NCI-H524 (cell line): ENCODE measurements around the gene CD164.
"Not testable (repeated sequence)": the region's sequence is repeated elsewhere in the genome, so short reads cannot be mapped to it uniquely, and the experiment has no call there.

Experiments used
- DNase-seq, 2 experiments: peaks; one replicate each; lab custom pipeline; 2025; lab: John Stamatoyannopoulos, UW

The CD164 gene

DNA sequence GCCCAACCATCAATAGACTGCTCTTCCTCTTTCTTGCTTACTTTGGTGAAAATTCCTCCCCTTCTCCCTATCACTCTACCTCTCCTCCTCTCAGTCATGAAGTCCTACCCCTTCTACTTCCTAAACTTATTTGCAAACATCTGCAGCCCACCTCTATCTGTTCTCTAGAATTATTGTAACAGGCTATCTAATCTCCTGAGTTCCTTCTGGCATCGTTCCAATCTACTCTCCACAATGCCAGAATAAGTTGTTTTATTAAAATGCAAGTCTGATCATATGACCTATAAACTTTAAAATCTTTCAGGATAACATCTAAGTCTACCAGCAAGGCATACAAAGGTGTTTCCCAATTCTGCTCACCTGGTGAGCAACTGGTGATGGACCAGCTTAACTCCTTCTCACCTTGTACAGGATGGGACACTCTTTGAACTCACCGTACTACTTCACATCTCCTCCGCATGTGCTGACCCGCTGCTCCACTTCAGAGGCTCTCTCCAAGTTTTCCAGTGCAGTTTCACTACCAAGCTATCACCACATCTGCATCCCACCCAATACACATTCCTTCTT lies 7.9 kb downstream of the CD164 start:
- no peak for DNase-seq

GRCh38 chr6:109373762-109374161 lies 8.5 kb downstream of the CD164 start:
- DNase-seq: no peak

DNA sequence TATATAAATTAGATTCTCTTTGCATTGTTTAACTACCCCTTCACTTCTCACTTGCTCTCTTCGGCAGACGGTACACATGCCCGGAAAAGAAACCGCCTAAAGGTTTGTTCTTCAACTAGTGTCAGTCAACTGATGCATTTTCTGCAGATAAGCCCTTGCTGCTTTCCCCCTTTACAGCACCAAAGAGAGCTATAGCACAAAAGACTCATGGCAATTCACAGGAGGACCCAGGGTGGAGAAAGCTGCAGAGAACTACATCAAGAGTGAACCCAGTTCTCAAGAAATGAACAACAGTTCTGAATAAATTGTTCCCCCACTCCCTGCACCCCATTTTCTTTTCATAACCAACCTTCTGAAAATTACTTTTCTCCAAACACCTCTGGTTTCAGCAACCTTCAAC lies 8.9 kb downstream of the CD164 start:
- no peak for DNase-seq

GRCh38 chr6:109372130-109372529 lies 10.1 kb downstream of the CD164 start:
- no peak for DNase-seq

DNA sequence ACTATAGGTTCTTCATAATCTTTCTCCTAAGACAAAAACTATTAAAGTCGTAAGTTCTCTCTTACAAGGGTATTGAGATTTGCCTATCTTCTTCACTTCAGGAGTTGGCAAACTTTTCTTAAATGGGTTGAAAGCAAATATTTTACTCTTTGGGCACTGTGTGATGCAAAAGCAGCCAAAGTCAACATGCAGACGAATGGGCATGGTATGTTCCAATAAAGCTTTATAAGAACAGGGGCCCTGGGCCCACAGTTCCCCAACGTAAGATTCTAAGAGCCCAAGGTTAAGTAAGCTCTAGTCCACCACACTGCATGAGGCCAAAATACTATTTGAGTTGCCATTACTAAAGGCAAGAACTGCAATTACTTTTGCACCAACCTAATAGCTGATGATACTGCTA lies 11.5 kb downstream of the CD164 start:
- no peak for DNase-seq

DNA sequence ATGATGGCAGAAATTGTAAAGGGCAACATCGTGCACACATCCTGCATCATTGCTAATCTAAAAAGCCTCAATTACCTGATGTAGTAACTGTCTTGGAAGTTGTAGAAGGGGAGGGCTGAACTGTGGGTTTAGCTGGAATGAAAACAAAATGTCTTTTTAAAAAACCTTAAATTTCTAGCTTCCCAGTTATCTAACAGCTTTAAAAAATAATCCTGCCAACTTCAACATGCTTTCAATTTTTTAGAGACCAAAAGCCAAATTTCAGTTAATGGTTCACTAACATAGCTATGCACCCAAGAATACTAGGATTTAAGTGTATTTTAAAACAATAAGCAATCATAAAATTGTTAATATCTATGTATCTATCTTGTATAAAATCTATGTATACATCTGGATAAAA lies 11.9 kb downstream of the CD164 start:
- DNase-seq: no peak

DNA sequence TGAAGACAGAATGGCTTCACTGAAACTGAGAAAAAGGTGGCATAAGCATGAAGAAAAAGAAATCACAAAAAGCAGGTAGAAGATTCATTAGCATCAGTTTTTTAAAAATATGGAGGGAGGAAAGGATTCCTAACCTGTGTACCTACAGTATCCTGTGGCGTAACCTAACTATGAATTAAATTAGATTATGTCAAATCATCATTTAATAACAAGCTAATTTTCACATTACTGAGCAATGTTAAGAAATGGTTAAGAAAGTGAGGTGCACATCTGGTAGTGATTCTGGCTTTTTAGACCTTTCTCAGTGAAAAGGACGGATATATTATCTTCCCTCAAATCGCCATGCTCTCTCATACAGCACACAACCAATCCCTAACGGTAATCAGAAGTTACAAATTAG lies 12.5 kb downstream of the CD164 start:
- no peak for DNase-seq

DNA sequence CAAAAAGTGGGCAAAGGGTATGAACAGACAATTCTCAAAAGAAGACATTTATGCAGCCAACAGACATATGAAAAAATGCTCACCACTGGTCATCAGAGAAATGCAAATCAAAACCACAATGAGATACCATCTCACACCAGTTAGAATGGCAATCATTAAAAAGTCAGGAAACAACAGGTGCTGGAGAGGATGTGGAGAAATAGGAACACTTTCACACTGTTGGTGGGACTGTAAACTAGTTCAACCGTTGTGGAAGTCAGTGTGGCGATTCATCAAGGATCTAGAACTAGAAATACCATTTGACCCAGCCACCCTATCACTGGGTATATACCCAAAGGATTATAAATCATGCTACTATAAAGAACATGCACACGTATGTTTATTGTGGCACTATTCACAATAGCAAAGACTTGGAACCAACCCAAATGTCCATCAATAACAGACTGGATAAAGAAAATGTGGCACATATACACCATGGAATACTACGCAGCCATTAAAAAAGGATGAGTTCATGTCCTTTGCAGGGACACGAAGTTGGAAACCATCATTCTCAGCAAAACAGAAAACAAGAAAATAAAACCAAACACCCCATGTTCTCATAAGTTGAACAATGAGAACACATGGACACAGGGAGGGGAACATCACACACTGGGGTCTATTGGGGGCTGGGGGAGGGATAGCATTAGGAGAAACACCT lies 17.7 kb downstream of the CD164 start:
- not testable (repeated sequence) for DNase-seq

GRCh38 chr6:109363753-109364152 lies 18.5 kb downstream of the CD164 start:
- DNase-seq: no peak

DNA sequence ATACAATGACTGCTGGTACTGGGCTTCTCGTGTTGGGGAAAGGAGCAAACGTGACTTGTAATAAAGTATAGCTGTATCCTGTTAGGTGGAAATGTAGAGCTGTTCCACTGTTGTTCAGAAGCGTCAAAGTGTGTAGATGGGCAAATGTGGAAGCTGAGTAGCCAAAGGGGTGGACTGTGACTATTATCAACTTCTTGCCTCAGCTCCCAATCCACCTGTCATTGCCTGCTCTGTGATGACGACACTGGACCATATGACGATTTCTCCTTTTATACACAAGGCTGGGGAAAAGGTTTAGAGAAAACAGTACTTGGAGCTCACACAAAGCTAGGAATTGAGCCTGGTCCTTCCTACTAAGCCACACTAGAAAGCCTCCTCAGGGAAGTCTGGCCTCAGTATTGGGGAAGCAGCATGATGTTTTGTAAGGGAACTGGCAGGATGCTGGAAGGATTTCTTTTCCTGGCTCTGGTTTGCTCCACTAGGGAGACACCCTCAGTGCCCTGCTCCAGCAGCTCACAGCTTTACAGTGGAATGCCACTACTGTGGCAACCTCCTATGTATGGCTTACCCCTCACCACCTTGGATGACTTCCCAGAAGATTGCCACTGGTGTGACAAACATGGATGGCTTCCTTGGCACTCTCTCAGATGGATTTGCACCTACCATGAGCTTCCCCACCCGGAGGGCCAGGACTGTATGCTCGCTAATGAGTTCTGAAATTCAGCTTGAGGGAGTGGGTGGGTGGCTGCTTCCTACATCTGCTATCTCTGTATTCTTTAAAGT lies 20.0 kb downstream of the CD164 start:
- no peak for DNase-seq

DNA sequence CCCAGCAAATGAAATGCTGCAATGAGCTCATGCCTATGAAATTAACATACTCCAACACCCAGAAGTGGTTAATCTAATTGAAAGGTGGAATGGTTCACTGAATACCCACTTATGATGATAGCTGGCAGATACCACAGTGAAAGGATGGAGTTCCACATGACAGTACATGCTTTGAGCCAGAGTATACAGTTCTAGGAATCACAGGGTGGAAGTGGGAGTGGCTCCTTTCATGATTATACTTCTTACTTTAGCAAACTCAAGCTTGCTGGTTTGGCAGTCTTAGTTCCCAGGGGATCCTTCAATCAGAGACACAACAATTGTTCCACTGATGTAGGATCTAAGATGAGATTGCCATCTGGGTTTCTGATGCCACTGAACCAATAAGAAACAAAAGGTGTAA lies 21.5 kb downstream of the CD164 start:
- no peak for DNase-seq

DNA sequence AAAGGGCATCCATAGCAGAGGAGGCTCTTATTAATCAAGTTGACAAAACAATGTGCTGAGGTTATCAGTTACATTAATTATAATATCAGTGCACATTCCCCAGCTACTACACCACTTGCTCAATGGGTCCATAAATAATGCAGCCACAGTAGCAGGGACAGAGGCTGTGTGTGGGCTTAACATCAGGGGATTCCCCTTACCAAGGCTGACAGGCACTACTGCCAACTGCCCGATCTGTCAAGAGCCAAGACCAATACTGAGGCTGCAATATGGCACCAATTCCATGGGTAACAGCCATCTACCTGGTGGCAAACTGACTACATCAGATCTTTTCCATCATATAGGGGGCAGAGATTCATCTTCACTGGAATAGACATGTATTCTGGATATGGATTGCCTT lies 22.0 kb downstream of the CD164 start:
- DNase-seq: no peak

- no peak for DNase-seq
Observed at GRCh38 chr6:109359248-109359647, 23.0 kb downstream of the CD164 start.

DNA sequence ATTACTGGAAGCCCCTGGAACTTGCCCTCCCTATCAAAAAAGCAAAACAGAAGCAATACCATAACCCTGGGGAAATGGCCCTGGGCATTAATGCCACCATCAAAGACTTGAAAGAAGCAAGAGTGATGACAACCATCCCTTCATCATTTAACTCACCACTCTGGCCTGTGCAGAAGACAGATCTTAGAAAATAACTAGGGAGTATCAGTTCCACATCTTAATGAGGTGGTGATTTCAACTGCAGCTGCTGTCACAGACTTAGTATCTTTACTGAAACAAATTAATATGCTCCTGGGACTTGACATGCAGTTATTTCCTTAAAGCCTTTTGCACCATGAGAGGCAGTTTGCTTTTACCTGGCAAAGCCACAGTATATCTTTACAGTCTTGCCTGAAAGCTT lies 24.1 kb downstream of the CD164 start:
- DNase-seq: no peak

- DNase-seq: no peak
Observed at GRCh38 chr6:109356237-109356636, 26.0 kb downstream of the CD164 start.

GRCh38 chr6:109351231-109352130 lies 30.8 kb downstream of the CD164 start:
- DNase-seq: no peak

GRCh38 chr6:109349419-109349987 lies 32.8 kb downstream of the CD164 start:
- DNase-seq: no peak

DNA sequence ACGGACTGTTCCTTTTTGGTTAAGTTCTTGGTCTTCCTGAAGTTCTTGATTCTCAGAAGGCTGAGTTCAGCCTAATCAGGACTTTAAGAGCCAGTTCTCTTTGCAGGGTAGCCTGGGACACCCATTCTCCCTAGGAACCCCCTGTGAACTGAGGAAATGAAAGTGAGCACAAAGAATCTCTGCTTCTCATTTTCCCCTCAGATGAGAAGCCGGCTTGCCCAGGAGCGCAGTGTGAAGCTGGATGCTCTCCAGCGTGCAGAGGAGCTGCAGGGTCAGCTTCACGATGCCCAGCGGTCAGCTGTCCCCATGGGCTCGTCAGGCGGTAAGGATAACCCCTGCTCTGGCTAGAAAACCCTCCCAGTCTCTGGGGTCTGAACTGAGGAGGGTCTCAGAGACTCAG lies 34.0 kb downstream of the CD164 start:
- no peak for DNase-seq

DNA sequence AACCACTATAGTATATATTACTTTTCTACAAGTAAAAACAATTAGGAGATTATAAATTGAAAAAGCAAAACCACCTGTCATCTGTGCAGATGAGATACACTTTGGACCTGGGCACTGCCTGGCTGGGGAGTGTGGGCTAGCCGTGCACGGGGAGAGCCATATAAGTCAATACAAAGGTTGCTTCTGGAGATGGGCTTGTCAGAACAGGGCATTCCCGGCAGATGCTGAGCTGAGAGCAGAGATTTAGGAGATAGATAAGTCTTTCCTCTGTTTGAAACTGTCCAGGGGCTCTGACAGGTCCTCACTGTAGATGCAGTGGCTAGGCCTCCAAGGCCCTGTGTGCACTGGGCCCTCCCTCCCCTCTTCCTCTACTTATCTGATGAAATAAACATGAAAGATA lies 34.5 kb downstream of the CD164 start:
- DNase-seq: no peak

DNA sequence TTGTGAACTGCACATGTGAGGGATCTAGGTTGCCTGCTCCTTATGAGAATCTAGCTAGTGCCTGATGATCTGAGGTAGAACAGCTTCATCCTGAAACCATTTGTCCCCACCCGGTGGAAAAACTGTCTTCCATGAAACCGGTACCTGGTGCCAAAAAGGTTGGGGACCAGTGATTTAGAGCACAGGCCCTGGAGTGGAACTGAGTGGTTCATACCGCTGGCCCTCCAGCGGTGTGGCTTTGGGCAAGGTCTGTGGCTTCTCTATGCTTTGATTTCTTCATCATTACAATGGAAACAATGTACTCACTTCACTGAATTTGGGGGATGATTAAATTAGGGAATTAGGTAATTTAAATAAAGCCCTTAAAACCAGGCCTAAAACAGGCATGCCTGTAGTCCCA lies 36.3 kb downstream of the CD164 start:
- no peak for DNase-seq

DNA sequence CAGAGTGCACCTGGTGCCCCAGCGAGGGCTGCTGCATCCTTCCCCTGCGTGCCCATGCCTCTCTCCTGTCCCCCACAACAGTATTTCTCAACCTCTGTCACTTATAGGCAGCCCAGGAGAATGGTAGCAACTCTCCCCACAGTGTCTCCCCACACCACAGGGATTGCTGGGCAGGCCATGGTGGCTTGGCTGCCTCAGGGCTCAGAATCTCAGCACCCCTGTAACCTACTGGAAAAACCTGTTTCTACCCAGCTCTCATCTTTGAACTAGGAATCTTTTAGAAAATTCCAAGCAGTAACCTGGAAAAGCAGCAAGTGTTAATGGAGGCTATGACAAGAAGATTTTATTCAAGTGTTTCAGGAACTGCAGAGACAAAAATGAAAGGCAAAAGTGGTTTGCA lies 38.0 kb downstream of the CD164 start:
- DNase-seq: no peak

DNA sequence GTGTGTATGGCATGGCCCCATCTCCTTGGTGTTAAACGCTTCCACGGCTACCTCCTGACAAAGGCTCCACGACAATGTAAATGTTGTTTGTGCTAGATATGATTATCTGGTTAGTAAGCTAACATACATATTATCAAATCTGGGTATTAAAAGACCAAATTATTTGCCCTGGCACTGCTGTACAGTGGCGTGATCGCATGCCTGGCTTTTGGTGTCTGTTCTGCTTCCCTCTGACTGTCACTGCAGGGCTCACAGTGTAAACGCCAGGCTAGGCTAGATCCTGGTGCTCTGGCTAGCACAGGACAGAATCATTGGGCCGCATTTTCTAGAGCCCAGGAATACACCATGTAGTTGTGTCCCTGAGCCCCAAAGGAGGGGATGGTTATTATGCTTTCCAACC lies 38.7 kb downstream of the CD164 start:
- DNase-seq: no peak
